Activated CD4-positive, alpha-beta T cell treated with anti-CD3 and anti-CD28 coated beads, Interleukin-2, amount 10 ng/mL, durations not matched to agents 7 days and 5 days (primary cell): Measurements from ENCODE around the gene SETBP1. TPM values are rescaled to one million over a fixed set of nuclear protein-coding genes. Genes with fewer than 3 reads are reported as not detected.

Source experiments
- CTCF ChIA-PET: fragments of 350-600 bp; sonication (Branson Sonifier 250); formaldehyde crosslinking; loops from one replicate; lab custom pipeline; 2021; ENCODE audit warnings: antibody characterized with exemption; lab: Charles Lee
- POLR2A ChIA-PET: fragments of 350-600 bp; sonication (Branson Sonifier 250); formaldehyde crosslinking; loops from one replicate; lab custom pipeline; 2021; ENCODE audit warnings: antibody characterized with exemption; lab: Charles Lee
- DNase-seq: peaks from one replicate; pipeline ENCODE4 v3.0.0-alpha.2; 2020
- H3K27ac Mint-ChIP-seq: one replicate; pipeline ENCODE4 v1.8.0; 2021; ENCODE audit warnings: mild to moderate bottlenecking, moderate library complexity, mixed read lengths
- H3K27me3 Mint-ChIP-seq: one replicate; pipeline ENCODE4 v1.8.0; 2021; ENCODE audit warnings: mixed read lengths
- H3K36me3 Mint-ChIP-seq: one replicate; pipeline ENCODE4 v1.8.0; 2021; ENCODE audit warnings: low read depth, mixed read lengths
- H3K4me1 Mint-ChIP-seq: one replicate; pipeline ENCODE4 v1.8.0; 2021; ENCODE audit warnings: mixed read lengths
- H3K4me3 Mint-ChIP-seq: one replicate; pipeline ENCODE4 v1.8.0; 2021; ENCODE audit warnings: mild to moderate bottlenecking, moderate library complexity, mixed read lengths
- H3K9me3 Mint-ChIP-seq: one replicate; pipeline ENCODE4 v1.8.0; 2021; ENCODE audit warnings: mixed read lengths
- total RNA-seq, 2 experiments: library from RNA; stranded (reverse); gene quantifications; one replicate each; pipeline ENCODE4 v1.2.3, GENCODE V29; 2021

SETBP1 gene
- total RNA-seq, 2 experiments from 2014 or later: 3.7 to 4.4 TPM

DNA sequence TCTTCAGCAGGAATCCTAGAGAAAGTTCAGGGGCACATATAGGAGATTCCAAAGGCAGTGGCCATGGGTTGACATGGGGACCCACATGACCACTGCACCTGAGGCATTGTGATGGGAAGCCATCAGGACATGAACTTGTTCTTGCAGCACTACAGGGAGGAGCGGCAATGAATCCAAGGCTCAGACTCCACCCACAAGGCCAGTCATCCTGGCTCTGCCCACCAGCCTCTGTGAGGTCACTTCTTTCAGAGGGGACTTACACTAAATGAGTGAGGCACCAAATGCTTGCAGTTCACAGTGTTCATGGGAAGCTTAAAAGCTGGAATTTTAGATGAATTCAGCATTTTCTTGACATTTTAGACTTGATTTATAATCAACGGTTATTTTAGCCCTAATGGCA lies 254.2 kb downstream of the SETBP1 start:
- no peak overlapping the region for H3K4me3 Mint-ChIP-seq
- POLR2A ChIA-PET: no interaction called here
- no peak for DNase-seq
- H3K4me1 Mint-ChIP-seq: no peaks in the 10 kb centered on the region
- CTCF ChIA-PET: no interaction called here
- H3K36me3 Mint-ChIP-seq: peaks cover 2% of the 10 kb centered on the region
- H3K9me3 Mint-ChIP-seq: peaks cover 8% of the 10 kb centered on the region
- peaks cover 7% of the 10 kb centered on the region for H3K27me3 Mint-ChIP-seq
- no peak overlapping the region for H3K27ac Mint-ChIP-seq

DNA sequence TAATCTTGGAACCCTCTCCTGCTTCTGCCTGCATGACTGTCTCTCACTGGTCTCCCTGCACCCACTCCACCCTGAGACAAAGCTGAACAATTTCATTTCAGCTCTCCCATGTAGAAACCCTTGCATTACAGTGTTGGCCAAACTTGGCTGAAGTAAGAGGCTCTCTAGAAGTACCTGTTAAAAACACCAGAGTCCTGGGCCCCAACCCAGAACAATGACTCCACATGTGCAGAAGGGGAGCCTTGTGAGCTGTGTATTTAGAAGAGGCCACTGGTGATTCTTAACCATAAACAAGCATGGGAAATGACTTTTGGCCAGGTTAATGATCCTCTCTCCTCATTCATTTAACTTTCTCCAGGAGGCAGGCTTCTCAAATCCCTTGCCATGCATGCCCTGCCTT lies 254.8 kb downstream of the SETBP1 start:
- Mint-ChIP-seq H3K4me1 (no peaks in the 10 kb centered on the region), H3K4me3 (no peak overlapping the region), H3K36me3 (peaks cover 2% of the 10 kb centered on the region), H3K27me3 (peaks cover 9% of the 10 kb centered on the region), H3K9me3 (peaks cover 8% of the 10 kb centered on the region), H3K27ac (no peak overlapping the region)
- no peak for DNase-seq
- ChIA-PET CTCF (no interaction called here), POLR2A (no interaction called here)

GRCh38 chr18:44936485-44936884 lies 255.8 kb downstream of the SETBP1 start:
- Mint-ChIP-seq H3K36me3 (peaks cover 2% of the 10 kb centered on the region), H3K9me3 (peaks cover 8% of the 10 kb centered on the region), H3K27ac (no peak overlapping the region), H3K27me3 (peaks cover 11% of the 10 kb centered on the region), H3K4me1 (no peaks in the 10 kb centered on the region), H3K4me3 (no peak overlapping the region)
- ChIA-PET POLR2A (no interaction called here), CTCF (no interaction called here)
- no peak for DNase-seq

- peaks cover 9% of the 10 kb centered on the region for H3K27me3 Mint-ChIP-seq
- H3K9me3 Mint-ChIP-seq: peaks cover 5% of the 10 kb centered on the region
- no peak overlapping the region for H3K4me3 Mint-ChIP-seq
- no peaks in the 10 kb centered on the region for H3K4me1 Mint-ChIP-seq
- no peak overlapping the region for H3K27ac Mint-ChIP-seq
- POLR2A ChIA-PET: interaction anchor here (0.7 kb wide), 1 partner anchor 11 kb away, joined by 4 read pairs; no protein-coding TSS in a partner anchor
- DNase-seq: no peak
- CTCF ChIA-PET: interaction anchor here (0.6 kb wide), 2 partner anchors 10 to 480 kb away, joined by 3 read pairs; no protein-coding TSS in a partner anchor
- H3K36me3 Mint-ChIP-seq: no peaks in the 10 kb centered on the region
Observed at GRCh38 chr18:44937960-44938719, 257.5 kb downstream of the SETBP1 start.

DNA sequence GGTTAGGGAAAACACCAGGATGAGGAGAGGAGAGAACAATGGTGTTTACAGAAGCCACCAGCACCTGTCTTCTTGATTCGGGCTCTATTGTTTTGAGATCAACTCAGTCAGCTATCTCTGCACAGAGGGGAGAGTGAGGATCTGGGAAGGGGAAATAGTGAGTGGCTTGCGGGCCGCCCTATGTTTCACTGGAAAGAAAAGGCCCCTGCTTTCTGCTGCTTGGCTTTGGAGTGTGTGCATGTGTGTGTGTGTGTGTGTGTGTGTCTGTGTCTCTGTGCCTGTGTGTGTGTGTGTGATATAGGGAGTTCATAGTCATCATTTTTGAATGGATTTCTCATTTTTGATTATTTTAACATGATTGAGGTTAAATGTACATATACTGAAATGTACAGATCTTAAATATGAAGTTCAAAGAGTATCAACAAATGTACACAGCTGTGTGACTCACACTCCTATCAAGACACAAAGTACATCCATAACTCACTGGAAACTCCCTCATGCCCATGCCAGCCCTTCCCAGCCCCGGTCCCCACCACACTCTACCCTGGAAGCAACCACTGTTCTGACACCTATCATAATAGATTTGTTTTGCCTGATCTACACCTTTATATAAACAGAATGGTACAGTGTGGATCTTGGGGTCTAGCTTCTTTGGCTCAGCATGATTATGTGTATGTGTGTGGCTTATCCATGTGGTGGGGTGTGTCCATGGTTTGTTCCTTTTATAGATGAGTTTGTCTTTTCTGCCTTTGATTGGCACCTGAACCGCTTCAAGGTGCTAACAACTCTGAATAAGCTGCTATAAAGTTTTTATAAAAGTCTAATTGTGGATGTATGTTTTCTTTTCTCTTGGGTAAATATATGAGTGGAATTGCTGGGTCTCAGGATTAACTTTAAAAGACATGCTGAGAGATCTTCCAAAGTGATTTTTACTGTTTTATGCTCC lies 258.3 kb downstream of the SETBP1 start:
- Mint-ChIP-seq H3K4me3 (no peak overlapping the region), H3K36me3 (no peaks in the 10 kb centered on the region), H3K9me3 (peaks cover 5% of the 10 kb centered on the region), H3K27me3 (peaks cover 9% of the 10 kb centered on the region), H3K27ac (no peak overlapping the region), H3K4me1 (no peaks in the 10 kb centered on the region)
- DNase-seq: no peak
- ChIA-PET POLR2A (no interaction called here), CTCF (no interaction called here)

DNA sequence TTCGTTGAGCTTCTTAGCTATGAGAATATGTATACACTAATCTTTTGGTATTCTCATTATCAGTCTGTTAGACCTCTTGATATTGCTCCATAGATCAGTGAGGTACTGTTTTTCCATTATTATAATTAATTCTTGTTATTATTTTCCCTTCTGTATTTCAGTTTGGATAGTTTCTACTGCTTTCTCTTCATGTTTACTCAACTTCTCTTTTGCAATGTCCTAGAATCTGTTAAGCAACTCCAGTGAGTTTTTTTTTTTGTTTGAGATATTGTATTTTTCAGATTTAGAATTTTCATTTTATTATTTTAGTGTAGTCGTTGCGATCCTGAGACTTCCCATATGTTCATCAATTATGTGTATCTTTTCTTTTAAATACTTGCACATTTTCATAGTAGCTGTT lies 260.8 kb downstream of the SETBP1 start:
- CTCF ChIA-PET: interaction anchor here (0.6 to 1.3 kb wide), 3 partner anchors 11 to 155 kb away, joined by 3 to 4 read pairs (median 3); no protein-coding TSS in a partner anchor
- H3K27ac Mint-ChIP-seq: no peak overlapping the region
- H3K27me3 Mint-ChIP-seq: peaks cover 9% of the 10 kb centered on the region
- POLR2A ChIA-PET: interaction anchor here (0.6 kb wide), 1 partner anchor 332 kb away, joined by 3 read pairs; no protein-coding TSS in a partner anchor
- H3K36me3 Mint-ChIP-seq: no peaks in the 10 kb centered on the region
- H3K9me3 Mint-ChIP-seq: no peaks in the 10 kb centered on the region
- no peak overlapping the region for H3K4me3 Mint-ChIP-seq
- DNase-seq: no peak
- no peaks in the 10 kb centered on the region for H3K4me1 Mint-ChIP-seq

GRCh38 chr18:44942073-44942472 lies 261.4 kb downstream of the SETBP1 start:
- DNase-seq: no peak
- Mint-ChIP-seq H3K27ac (no peak overlapping the region), H3K4me1 (no peaks in the 10 kb centered on the region), H3K4me3 (no peak overlapping the region), H3K9me3 (no peaks in the 10 kb centered on the region), H3K36me3 (no peaks in the 10 kb centered on the region), H3K27me3 (peaks cover 9% of the 10 kb centered on the region)
- CTCF ChIA-PET: interaction anchor here (0.6 to 1.3 kb wide), 5 partner anchors 10 to 427 kb away, joined by 3 to 4 read pairs (median 3); no protein-coding TSS in a partner anchor
- POLR2A ChIA-PET: interaction anchor here (0.6 kb wide), 1 partner anchor 333 kb away, joined by 3 read pairs; no protein-coding TSS in a partner anchor

GRCh38 chr18:44943311-44943881 lies 262.7 kb downstream of the SETBP1 start:
- ChIA-PET POLR2A (no interaction called here), CTCF (interaction anchor here (0.6 to 1.2 kb wide), 2 partner anchors 428 to 727 kb away, joined by 3 to 5 read pairs; no protein-coding TSS in a partner anchor)
- H3K4me3 Mint-ChIP-seq: no peak overlapping the region
- DNase-seq: no peak
- no peak overlapping the region for H3K27ac Mint-ChIP-seq
- peaks cover 9% of the 10 kb centered on the region for H3K27me3 Mint-ChIP-seq
- H3K4me1 Mint-ChIP-seq: no peaks in the 10 kb centered on the region
- H3K36me3 Mint-ChIP-seq: no peaks in the 10 kb centered on the region
- H3K9me3 Mint-ChIP-seq: no peaks in the 10 kb centered on the region

GRCh38 chr18:44944461-44944860 lies 263.8 kb downstream of the SETBP1 start:
- Mint-ChIP-seq H3K36me3 (no peaks in the 10 kb centered on the region), H3K27me3 (peaks cover 8% of the 10 kb centered on the region), H3K4me1 (no peaks in the 10 kb centered on the region), H3K4me3 (no peak overlapping the region), H3K9me3 (no peaks in the 10 kb centered on the region), H3K27ac (no peak overlapping the region)
- POLR2A ChIA-PET: no interaction called here
- CTCF ChIA-PET: no interaction called here
- DNase-seq: no peak

DNA sequence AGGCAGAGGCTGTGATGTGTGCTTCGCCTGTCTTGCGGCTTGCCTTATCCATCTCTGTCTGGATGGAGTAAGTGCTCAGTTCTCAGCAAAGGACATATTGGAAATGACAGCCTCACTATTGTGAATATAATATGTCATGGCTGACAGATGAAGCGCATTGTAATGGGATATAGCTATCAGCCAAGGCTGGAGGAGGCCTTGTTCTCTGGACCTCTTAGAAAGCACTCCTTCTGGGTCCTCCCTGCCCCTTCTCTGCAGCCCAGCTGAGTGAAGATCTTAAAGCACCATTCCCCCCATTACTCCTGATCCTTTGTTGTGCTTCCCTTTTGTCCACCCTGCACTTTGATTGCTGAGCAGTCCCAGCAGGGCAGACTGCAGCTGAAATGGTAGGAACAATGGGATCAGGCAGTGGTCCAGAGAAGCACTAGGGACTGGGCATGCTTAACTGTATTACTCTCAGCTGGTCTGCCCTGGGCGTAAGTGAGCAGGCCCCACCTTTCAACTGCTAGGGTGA lies 265.3 kb downstream of the SETBP1 start:
- no peak for DNase-seq
- ChIA-PET POLR2A (no interaction called here), CTCF (interaction anchor here (1.1 kb wide), 1 partner anchor 21 kb away, joined by 3 read pairs; no protein-coding TSS in a partner anchor)
- no peaks in the 10 kb centered on the region for H3K4me1 Mint-ChIP-seq
- H3K27me3 Mint-ChIP-seq: peaks cover 2% of the 10 kb centered on the region
- no peaks in the 10 kb centered on the region for H3K36me3 Mint-ChIP-seq
- H3K27ac Mint-ChIP-seq: no peak overlapping the region
- no peaks in the 10 kb centered on the region for H3K9me3 Mint-ChIP-seq
- H3K4me3 Mint-ChIP-seq: no peak overlapping the region

GRCh38 chr18:44946529-44947113 lies 265.9 kb downstream of the SETBP1 start:
- no peaks in the 10 kb centered on the region for H3K36me3 Mint-ChIP-seq
- H3K4me1 Mint-ChIP-seq: no peaks in the 10 kb centered on the region
- CTCF ChIA-PET: interaction anchor here (1.1 kb wide), 1 partner anchor 21 kb away, joined by 3 read pairs; no protein-coding TSS in a partner anchor
- H3K27ac Mint-ChIP-seq: no peak overlapping the region
- no peak overlapping the region for H3K4me3 Mint-ChIP-seq
- no peaks in the 10 kb centered on the region for H3K27me3 Mint-ChIP-seq
- POLR2A ChIA-PET: no interaction called here
- H3K9me3 Mint-ChIP-seq: no peaks in the 10 kb centered on the region
- DNase-seq: no peak

GRCh38 chr18:44949967-44950366 lies 269.3 kb downstream of the SETBP1 start:
- H3K27me3 Mint-ChIP-seq: no peaks in the 10 kb centered on the region
- no peak for DNase-seq
- H3K9me3 Mint-ChIP-seq: no peaks in the 10 kb centered on the region
- no peak overlapping the region for H3K27ac Mint-ChIP-seq
- no peaks in the 10 kb centered on the region for H3K4me1 Mint-ChIP-seq
- CTCF ChIA-PET: no interaction called here
- H3K4me3 Mint-ChIP-seq: no peak overlapping the region
- no peaks in the 10 kb centered on the region for H3K36me3 Mint-ChIP-seq
- POLR2A ChIA-PET: no interaction called here
